Activated CD4-positive, alpha-beta memory T cell treated with anti-CD3 and anti-CD28 coated beads for 36 hours (primary cell): ENCODE measurements around the gene LIN37. TPM values are rescaled to one million over a fixed set of nuclear protein-coding genes. Genes with fewer than 3 reads are reported as not detected.

Experiments
- CTCF ChIA-PET: fragments of 350-600 bp; sonication (Branson Sonifier 250); formaldehyde crosslinking; loops from one replicate; lab custom pipeline; 2021; ENCODE audit warnings: antibody characterized with exemption, inconsistent platforms; lab: Charles Lee
- POLR2A ChIA-PET: fragments of 350-600 bp; sonication (Branson Sonifier 250); formaldehyde crosslinking; loops from one replicate; lab custom pipeline; 2021; ENCODE audit warnings: antibody characterized with exemption; lab: Charles Lee
- DNase-seq: peaks from one replicate; pipeline ENCODE4 v3.0.0-alpha.2; 2020
- H3K27ac Mint-ChIP-seq: one replicate; pipeline ENCODE4 v1.8.0; 2021; ENCODE audit warnings: mixed read lengths
- H3K27me3 Mint-ChIP-seq: one replicate; pipeline ENCODE4 v1.8.0; 2021; ENCODE audit warnings: mixed read lengths
- H3K36me3 Mint-ChIP-seq: one replicate; pipeline ENCODE4 v1.8.0; 2021; ENCODE audit warnings: mixed read lengths
- H3K4me1 Mint-ChIP-seq: one replicate; pipeline ENCODE4 v1.8.0; 2021; ENCODE audit warnings: low read depth, mixed read lengths
- H3K4me3 Mint-ChIP-seq: one replicate; pipeline ENCODE4 v1.8.0; 2021; ENCODE audit warnings: mild to moderate bottlenecking, mixed read lengths
- H3K9me3 Mint-ChIP-seq: one replicate; pipeline ENCODE4 v1.8.0; 2021; ENCODE audit warnings: mixed read lengths
- intact Hi-C: fragments of 100-400 bp; cut with micrococcal nuclease; formaldehyde crosslinking; loops from one replicate; pipeline ENCODE4 v1.15.1; 2023
- total RNA-seq, 2 experiments: library from RNA; stranded (reverse); gene quantifications; one replicate each; pipeline ENCODE4 v1.2.3, GENCODE V29; 2021

Gene LIN37
- total RNA-seq, 2 experiments from 2014 or later = 7.5 TPM

DNA sequence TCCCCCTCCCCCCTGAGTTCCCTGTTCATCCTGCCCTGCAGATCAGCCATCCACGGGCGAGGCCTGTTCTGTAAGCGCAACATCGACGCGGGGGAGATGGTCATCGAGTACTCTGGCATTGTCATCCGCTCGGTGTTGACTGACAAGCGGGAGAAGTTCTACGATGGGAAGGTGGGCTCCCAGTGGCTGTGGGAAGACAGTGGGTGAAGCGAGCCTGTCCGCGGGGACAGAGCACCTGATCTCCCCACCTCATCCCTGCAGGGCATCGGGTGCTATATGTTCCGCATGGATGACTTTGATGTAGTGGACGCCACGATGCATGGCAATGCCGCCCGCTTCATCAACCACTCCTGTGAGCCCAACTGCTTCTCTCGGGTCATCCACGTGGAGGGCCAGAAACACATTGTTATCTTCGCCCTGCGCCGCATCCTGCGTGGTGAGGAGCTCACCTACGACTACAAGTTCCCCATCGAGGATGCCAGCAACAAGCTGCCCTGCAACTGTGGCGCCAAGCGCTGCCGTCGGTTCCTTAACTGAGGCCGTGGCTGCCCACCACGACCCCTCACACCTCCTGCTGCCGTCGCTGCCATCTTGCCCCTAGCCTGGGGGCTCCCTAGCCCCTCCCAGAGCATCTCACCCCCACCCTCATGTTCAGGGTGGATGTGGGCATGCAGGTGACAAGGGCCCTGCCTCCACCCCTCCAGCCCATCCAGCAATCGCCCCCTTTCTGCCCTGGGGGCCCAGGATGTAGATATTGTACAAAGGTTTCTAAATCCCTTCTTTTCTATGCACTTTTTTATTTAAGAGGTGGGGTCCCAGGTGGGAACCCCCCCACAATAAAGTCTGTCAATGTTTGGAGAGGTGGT, 10.1 kb upstream of the LIN37 start:
- POLR2A ChIA-PET = interaction anchor here (1.4 to 3.2 kb wide), 3 partner anchors 18 to 25 kb away, joined by 4 to 34 read pairs (median 7); no protein-coding TSS in a partner anchor
- Mint-ChIP-seq H3K27me3 (no peaks in the 10 kb centered on the region), H3K36me3 (peaks cover 55% of the 10 kb centered on the region), H3K4me1 (peaks cover 19% of the 10 kb centered on the region), H3K9me3 (no peaks in the 10 kb centered on the region), H3K27ac (no peak overlapping the region), H3K4me3 (no peak overlapping the region)
- intact Hi-C loops = no loop called here
- CTCF ChIA-PET = interaction anchor here (1.1 to 1.6 kb wide), 4 partner anchors 20 to 81 kb away, joined by 3 to 4 read pairs (median 4); no protein-coding TSS in a partner anchor
- DNase-seq = no peak

DNA sequence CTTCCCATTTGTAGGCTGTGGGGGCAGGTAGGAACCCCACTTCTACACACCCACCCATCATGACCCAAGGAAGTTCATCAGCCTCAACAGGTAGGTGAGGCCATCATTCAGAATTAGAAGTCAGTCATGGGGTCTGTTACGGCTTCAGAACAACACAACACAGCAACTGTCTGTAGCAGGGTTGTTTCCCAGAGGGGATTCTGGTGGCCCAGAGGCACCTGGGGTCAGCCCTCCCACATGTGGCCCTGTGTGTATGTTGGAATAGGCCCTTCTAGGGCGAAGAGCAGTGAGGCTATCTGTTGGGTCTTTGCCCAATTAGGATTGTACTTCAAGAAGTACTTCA, 9.5 kb upstream of the LIN37 start:
- intact Hi-C loops = no loop called here
- Mint-ChIP-seq H3K36me3 (peaks cover 56% of the 10 kb centered on the region), H3K27me3 (no peaks in the 10 kb centered on the region), H3K9me3 (no peaks in the 10 kb centered on the region), H3K27ac (no peak overlapping the region), H3K4me3 (no peak overlapping the region), H3K4me1 (peaks cover 23% of the 10 kb centered on the region)
- ChIA-PET CTCF (interaction anchor here (1.2 to 1.6 kb wide), 2 partner anchors 21 to 46 kb away, joined by 3 to 4 read pairs; no protein-coding TSS in a partner anchor), POLR2A (interaction anchor here (3.2 kb wide), 1 partner anchor 19 kb away, joined by 34 read pairs; no protein-coding TSS in a partner anchor)
- DNase-seq = no peak

DNA sequence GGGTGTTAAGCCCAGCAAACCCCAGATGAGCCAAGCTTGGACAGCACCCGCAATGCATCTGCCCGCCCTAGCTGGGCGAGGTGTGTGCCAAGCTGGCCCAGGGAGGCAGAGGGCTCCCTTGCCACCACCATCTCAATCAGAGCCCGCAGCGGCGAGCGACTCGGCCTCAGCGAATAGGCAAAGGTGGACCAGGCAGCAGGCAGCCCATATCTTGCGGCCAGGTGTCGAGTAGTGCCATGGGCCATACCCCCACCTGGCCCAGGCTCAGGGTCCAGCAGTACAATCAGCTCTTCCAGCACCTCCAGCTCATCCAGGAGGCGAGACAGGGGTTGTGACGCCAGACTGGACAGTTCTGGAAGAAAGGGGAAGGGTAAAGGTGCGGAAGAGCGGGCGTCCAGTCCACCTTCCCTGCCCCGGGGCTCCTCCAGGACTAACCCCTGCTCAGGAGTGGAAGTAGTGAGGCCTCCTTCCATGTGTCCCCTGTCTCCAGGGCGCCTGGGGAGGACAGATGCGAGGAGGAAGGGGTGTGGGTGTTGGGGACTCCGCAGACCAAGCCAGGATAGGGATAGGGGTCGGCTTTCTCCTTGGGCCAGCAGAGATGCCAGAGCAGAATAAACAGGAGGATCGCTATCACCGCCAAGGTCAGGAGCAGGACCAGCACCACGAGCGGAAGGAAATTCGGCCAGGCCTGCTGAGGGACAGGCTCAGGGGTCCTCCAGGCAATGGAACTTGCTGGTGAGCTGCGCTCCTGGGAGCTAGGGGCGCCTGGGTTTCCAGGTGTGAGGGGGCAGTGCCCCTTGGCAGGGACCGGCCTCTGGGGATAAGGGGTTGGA, 8.9 kb upstream of the LIN37 start:
- ChIA-PET POLR2A (interaction anchor here (0.6 to 3.2 kb wide), 5 partner anchors 9 to 196 kb away, joined by 3 to 34 read pairs (median 6); no protein-coding TSS in a partner anchor), CTCF (interaction anchor here (1.2 to 3.6 kb wide), 4 partner anchors 21 to 47 kb away, joined by 3 to 24 read pairs (median 4); no protein-coding TSS in a partner anchor)
- Mint-ChIP-seq H3K27ac (no peak overlapping the region), H3K27me3 (no peaks in the 10 kb centered on the region), H3K4me1 (peaks cover 29% of the 10 kb centered on the region), H3K36me3 (peaks cover 51% of the 10 kb centered on the region), H3K4me3 (peak overlapping the region; percentile 89), H3K9me3 (no peaks in the 10 kb centered on the region)
- intact Hi-C loops = loop anchor here (1.0 to 10.0 kb wide), 5 partner anchors 22 to 475 kb away; partner anchors contain the start of genes COX6B1, ETV2, OVOL3 and POLR2I
- DNase-seq = no peak

DNA sequence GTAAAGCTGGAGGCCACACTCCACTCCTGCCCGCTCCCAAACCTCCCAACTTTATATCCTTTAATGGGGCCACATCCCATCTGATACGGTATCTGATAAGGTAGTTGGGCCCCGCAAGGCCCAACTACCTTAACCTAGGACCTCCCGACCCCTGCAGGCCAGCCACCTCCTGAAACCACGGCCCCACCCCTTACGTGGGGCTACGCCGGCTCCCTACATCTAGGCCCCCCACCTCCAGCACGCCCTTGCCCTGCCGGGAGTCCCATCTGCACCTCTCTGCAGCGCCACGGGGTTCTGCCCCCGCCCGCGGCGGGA, 8.3 kb upstream of the LIN37 start:
- DNase-seq = no peak
- peaks cover 30% of the 10 kb centered on the region for H3K4me1 Mint-ChIP-seq
- H3K4me3 Mint-ChIP-seq = peak overlapping the region; percentile 89
- H3K36me3 Mint-ChIP-seq = peaks cover 48% of the 10 kb centered on the region
- no peak overlapping the region for H3K27ac Mint-ChIP-seq
- intact Hi-C loops = loop anchor here (1.0 to 10.0 kb wide), 5 partner anchors 23 to 475 kb away; partner anchors contain the start of genes COX6B1, ETV2, OVOL3 and POLR2I
- H3K27me3 Mint-ChIP-seq = no peaks in the 10 kb centered on the region
- POLR2A ChIA-PET = interaction anchor here (0.5 to 3.2 kb wide), 9 partner anchors 9 to 195 kb away, joined by 3 to 34 read pairs (median 3); no protein-coding TSS in a partner anchor
- no peaks in the 10 kb centered on the region for H3K9me3 Mint-ChIP-seq
- CTCF ChIA-PET = interaction anchor here (1.0 to 3.6 kb wide), 5 partner anchors 21 to 45 kb away, joined by 3 to 24 read pairs (median 4); partner anchors contain the start of gene ZBTB32

DNA sequence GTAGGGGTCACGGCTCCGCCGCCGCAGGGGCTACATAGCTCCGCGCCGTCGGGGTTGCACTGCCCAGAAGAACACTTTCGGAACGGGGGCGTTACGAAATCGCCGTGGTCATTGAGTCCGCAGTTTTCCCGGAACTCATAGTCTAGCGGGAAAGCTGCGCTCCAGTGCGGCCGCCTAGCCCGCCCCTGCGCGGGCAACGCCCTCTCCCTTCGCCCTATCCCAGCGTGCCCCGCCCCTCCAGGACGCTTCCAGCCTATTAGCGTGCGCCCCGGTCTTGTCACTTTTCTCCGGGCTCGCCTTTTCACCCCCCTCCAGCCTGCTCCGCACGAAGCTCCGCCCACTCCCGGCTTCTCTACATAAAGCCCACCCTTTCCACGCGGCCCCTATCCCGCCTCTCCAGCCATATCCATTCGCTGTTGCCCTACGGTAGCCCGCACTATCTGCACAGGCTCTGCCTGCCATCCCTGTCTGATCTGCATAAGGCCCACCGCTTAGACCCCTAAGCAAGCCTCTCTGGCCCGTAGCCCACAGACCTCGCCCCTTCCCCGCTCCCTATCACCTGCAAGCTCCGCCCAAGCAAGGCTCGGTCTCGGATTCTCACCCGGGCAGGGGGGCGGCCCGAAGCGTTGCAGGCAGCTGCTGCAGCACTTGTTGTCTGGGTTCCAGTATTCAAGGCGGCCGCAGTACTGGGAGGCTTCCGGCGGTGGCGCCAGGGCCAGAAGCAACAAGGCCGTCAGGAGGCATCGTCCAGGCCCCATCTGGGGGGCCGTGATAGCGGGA, 7.8 kb upstream of the LIN37 start:
- H3K27me3 Mint-ChIP-seq = no peaks in the 10 kb centered on the region
- H3K4me1 Mint-ChIP-seq = peaks cover 31% of the 10 kb centered on the region
- POLR2A ChIA-PET = interaction anchor here (0.5 to 3.2 kb wide), 9 partner anchors 10 to 191 kb away, joined by 3 to 34 read pairs (median 3); partner anchors contain the start of genes HSPB6 and PROSER3

GRCh38 chr19:35741203-35741515, 7.2 kb upstream of the LIN37 start:
- H3K4me1 Mint-ChIP-seq = peaks cover 37% of the 10 kb centered on the region
- intact Hi-C loops = loop anchor here (2.0 to 10.0 kb wide), 4 partner anchors 44 to 474 kb away; partner anchors contain the start of genes COX6B1, ETV2, OVOL3 and POLR2I
- H3K27ac Mint-ChIP-seq = peak overlapping the region; percentile 98
- DNase-seq = no peak
- peaks cover 43% of the 10 kb centered on the region for H3K36me3 Mint-ChIP-seq
- ChIA-PET CTCF (interaction anchor here (1.0 to 3.6 kb wide), 7 partner anchors 23 to 93 kb away, joined by 3 to 24 read pairs (median 4); partner anchors contain the start of genes COX6B1 and ZBTB32), POLR2A (interaction anchor here (0.6 to 3.2 kb wide), 6 partner anchors 11 to 129 kb away, joined by 3 to 34 read pairs (median 7); partner anchors contain the start of genes HSPB6 and PROSER3)
- H3K27me3 Mint-ChIP-seq = no peaks in the 10 kb centered on the region
- no peaks in the 10 kb centered on the region for H3K9me3 Mint-ChIP-seq
- H3K4me3 Mint-ChIP-seq = peak overlapping the region; percentile 93

More for the DNA sequence above, 7.8 kb upstream of the LIN37 start:
- CTCF ChIA-PET = interaction anchor here (1.0 to 3.6 kb wide), 7 partner anchors 22 to 92 kb away, joined by 3 to 24 read pairs (median 4); partner anchors contain the start of genes COX6B1 and ZBTB32
- peak; percentile 98 for DNase-seq
- peak overlapping the region; percentile 90 for H3K27ac Mint-ChIP-seq
- H3K9me3 Mint-ChIP-seq = no peaks in the 10 kb centered on the region
- peaks cover 44% of the 10 kb centered on the region for H3K36me3 Mint-ChIP-seq
- intact Hi-C loops = loop anchor here (1.0 to 10.0 kb wide), 5 partner anchors 23 to 474 kb away; partner anchors contain the start of genes COX6B1, ETV2, OVOL3 and POLR2I
- H3K4me3 Mint-ChIP-seq = peak overlapping the region; percentile 89

DNA sequence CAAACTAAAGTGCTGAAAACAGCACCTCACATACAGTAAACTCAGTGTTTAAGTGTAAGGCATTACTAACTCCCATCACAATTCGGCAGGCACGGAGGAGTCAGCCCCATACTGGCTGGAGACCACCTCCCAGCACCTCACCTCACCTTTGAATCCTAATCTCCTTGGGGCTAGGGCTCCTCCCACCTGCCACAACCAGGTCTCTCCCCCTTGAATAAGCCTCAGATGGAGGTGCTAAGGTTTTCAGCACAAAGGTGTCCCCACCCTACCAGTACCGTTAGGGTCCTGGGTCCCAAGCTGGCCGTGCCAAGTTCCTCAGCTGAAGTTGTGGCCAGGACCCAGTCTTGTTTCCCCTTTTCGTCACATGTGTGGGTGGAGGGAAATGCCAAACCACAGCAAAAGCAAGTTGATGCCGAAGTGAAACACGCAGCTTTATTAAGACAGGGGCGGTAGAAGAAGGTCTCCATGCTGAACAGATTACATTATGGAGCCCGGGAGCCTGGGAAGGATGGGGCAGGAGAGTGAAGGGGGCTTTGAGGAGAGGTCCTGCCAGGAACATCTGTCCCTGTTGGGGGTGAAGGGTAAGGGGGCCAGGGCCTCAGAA, 6.2 kb upstream of the LIN37 start, which contains the start of gene IGFLR1:
Gene IGFLR1, minus strand, starts transcription at position 332 of the 604 bp plus-strand sequence. CDS start 1,272 bp downstream, outside the sequence.
- peaks cover 35% of the 10 kb centered on the region for H3K36me3 Mint-ChIP-seq
- DNase-seq = peak; percentile 89
- intact Hi-C loops = loop anchor here (10.0 kb wide), 3 partner anchors 97 to 473 kb away; partner anchors contain the start of genes COX6B1, ETV2, OVOL3 and POLR2I
- peak within 1 kb of the TSS; percentile 98 for H3K27ac Mint-ChIP-seq
- peaks cover 39% of the 10 kb centered on the region for H3K4me1 Mint-ChIP-seq
- H3K27me3 Mint-ChIP-seq = no peaks in the 10 kb centered on the region
- no peaks in the 10 kb centered on the region for H3K9me3 Mint-ChIP-seq
- peak within 1 kb of the TSS; percentile 93 for H3K4me3 Mint-ChIP-seq
- ChIA-PET CTCF (interaction anchor here (1.2 to 3.6 kb wide), 5 partner anchors 15 to 189 kb away, joined by 3 to 24 read pairs (median 5); no protein-coding TSS in a partner anchor), POLR2A (interaction anchor here (0.7 to 4.3 kb wide), 5 partner anchors 17 to 40 kb away, joined by 3 to 45 read pairs (median 3); no protein-coding TSS in a partner anchor)

DNA sequence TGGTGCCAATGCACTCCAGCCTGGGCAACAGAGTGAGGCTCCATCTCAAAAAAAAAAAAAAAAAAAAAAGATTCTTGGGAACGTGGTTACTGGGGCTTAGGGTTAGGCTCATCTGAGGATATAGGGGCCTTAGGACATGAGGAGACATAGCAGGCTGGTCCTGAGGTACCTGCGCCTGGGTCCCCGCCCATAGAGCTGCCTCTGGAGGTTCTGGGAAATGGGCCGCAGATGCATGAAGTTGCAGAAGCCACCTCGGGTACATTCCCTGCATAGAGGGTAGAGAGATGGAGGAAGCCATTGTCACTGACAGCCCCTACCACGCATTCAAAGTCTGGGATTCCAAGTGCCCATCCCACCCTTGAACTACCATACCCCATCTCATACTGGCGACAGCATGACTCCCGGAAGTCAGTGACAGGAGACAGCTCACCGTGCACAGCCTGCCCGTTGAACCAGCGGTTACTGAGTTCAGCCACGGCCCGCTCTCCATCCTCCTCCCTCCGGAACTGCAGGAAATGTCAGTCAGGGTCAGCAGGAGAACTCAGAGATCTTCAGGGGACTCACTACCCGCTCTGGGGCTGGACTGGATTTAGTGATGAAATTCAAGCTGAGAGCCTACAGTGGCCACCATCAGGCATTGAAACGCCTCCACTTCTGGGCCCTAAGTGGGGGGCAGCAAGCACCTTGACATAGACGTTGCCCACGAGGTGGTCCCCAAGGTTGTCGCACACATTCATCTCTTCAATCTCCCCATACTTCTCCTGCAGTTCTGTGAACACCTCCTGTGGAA, 4.5 kb upstream of the LIN37 start:
- H3K27me3 Mint-ChIP-seq = no peaks in the 10 kb centered on the region
- CTCF ChIA-PET = interaction anchor here (0.7 to 2.4 kb wide), 6 partner anchors 12 to 187 kb away, joined by 3 to 12 read pairs (median 5); no protein-coding TSS in a partner anchor
- no peaks in the 10 kb centered on the region for H3K9me3 Mint-ChIP-seq
- peak overlapping the region; percentile 98 for H3K27ac Mint-ChIP-seq
- peaks cover 45% of the 10 kb centered on the region for H3K4me1 Mint-ChIP-seq
- H3K4me3 Mint-ChIP-seq = peak overlapping the region; percentile 93
- intact Hi-C loops = loop anchor here (2.0 to 10.0 kb wide), 6 partner anchors 27 to 471 kb away; partner anchors contain the start of genes ARHGAP33, COX6B1, ETV2 and NFKBID
- no peak for DNase-seq
- peaks cover 25% of the 10 kb centered on the region for H3K36me3 Mint-ChIP-seq
- POLR2A ChIA-PET = interaction anchor here (1.6 to 4.3 kb wide), 3 partner anchors 21 to 31 kb away, joined by 4 to 45 read pairs (median 13); partner anchors contain the start of gene KMT2B
